GM18868 (cell line): ENCODE results near the gene CCL4.
"Not testable (repeated sequence)": the region's sequence is repeated elsewhere in the genome, so short reads cannot be mapped to it uniquely, and the experiment has no call there.

Experiments used
- ATAC-seq: cut with Tn5 transposase; IDR thresholded peaks from one replicate; pipeline ENCODE4 v1.9.1; 2021; ENCODE audit warnings: mild to moderate bottlenecking, moderate library complexity; ENCODE audit not compliant: unreplicated experiment

The CCL4 gene

GRCh38 chr17:36103401-36103975 lies at the start of gene CCL4:
Gene CCL4, plus strand, starts transcription at chr17:36103827. Its CDS starts 79 bp downstream, at chr17:36103906.
- ATAC-seq, result peak; percentile 74

DNA sequence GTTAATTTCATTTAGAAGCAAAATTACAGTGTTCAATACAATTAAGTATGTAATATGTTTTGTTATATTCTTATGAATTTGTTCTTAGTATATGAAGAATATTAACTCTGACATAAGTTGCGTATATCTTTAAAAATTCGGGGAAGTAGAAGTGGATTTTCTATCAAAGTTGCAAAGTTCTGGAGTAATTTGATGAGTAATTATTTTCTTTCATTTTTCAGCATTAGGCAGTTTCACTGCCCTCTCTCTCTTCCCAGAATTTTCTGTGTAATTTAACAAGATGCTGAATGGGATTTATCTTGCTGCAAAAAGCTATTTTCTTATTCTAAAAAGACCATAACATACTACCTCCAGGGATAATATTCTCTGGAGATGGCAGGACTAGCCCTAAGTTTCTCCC lies 48.5 kb upstream of the CCL4 start:
- ATAC-seq, result no peak

GRCh38 chr17:36055921-36056520 lies 47.6 kb upstream of the CCL4 start:
- no peak for ATAC-seq

GRCh38 chr17:36057911-36058310 lies 45.7 kb upstream of the CCL4 start:
- no peak for ATAC-seq

DNA sequence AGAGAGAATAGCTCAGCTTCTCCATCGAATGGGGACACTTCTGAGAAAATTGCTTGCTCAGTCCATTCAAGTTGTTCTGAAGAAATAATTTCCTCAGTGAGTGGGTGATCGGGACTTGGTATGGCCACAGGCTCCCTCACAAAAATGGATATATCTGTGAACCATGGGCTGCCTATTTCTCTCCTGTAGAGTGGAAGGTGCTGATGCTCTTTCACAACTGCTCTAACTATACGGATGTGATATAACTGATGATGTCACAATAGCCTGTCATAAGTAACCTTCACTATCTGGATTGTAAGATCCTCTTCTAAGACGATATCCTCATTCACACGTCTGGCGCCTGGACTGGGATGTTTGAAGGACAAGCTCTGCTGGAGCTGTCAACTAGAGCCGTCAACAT lies 44.2 kb upstream of the CCL4 start:
- no peak for ATAC-seq

- ATAC-seq, result no peak
Measured at GRCh38 chr17:36060816-36061215, 42.8 kb upstream of the CCL4 start.

GRCh38 chr17:36063786-36064541 lies 39.7 kb upstream of the CCL4 start, which contains the start of gene CCL18:
Gene CCL18, plus strand, starts transcription at chr17:36064272. Its CDS starts 71 bp downstream, at chr17:36064343.
- ATAC-seq, result no peak

- ATAC-seq, result no peak
Measured at GRCh38 chr17:36066365-36066985, 37.2 kb upstream of the CCL4 start.

GRCh38 chr17:36068524-36068923 lies 35.1 kb upstream of the CCL4 start:
- no peak for ATAC-seq

DNA sequence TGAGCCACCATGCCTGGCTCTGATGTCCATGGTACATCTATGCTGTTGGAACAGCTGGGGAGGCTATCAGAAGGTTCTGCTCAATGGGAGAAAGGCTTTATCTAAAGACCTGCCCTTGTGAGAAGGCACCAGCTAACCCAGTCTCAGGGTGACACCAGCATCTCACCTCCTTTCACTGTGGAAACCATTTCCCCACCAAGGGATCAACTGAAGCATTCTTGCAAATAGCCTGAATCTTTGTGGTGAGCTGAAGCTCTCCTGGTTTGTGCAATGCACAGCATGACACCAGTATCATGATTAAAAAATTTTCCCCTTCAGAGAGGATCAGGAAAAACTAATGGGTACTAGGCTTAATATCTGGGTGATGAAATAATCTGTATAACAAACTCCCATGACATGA lies 34.5 kb upstream of the CCL4 start:
- ATAC-seq, result no peak

GRCh38 chr17:36070427-36070826 lies 33.2 kb upstream of the CCL4 start:
- no peak for ATAC-seq

- ATAC-seq, result no peak
Measured at GRCh38 chr17:36071751-36072150, 31.9 kb upstream of the CCL4 start.

- no peak for ATAC-seq
Measured at GRCh38 chr17:36072431-36073121, 31.1 kb upstream of the CCL4 start.

DNA sequence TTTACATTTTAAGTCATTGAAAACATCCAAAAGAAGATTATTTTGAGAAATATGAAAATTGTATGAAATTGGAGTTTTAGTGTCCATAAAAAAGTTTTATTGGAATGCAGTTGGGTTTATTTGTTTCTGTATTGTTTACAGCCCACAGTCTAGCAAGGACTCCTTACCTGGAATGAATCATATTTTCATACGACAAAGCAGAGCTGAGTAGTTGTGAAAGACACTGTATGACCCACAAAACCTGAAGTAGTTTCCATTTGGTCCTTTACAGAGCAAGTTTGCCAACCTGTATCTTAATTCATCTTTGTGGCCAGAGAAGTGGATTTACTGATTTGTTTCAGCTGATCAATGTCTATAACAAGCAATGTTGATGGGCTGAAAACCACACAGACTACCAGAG lies 29.3 kb upstream of the CCL4 start:
- no peak for ATAC-seq

DNA sequence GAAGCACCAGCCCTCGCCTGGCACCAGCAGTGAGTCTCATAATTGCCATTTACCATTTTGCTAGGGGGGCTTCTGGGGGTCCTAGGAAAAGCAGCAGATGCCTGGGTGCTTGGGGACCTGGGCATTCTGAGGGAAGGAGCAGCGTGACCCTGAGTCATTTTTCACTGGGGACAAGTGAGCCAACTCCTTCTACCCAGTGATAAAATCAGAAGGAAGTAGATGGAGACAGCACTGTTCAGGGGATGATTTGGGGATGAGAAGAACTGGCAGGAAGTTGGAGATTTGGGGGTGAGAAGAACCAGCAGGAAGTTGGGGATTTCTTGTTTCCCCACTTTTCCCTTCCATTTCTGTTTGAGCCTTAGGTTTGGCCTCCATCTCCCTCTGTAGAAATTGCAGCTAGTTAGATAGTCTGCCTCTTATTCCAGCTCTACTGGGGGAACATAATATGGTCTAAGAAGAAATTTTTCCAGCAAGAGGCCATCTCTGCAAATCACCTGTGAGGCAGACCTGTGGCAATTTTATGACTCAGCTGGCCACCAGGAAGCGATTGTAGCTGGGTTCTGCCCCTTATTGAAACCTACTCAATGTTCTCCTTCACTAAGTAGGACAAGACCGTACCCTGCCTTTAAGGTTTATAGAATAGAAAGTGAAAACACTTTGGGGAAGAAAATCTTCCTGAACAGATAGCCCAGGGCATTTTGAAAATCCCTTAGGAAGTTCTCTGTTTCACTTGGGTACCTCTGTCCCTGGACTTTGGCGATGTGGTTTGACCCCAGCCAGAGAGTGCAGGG lies 21.8 kb upstream of the CCL4 start:
- peak; percentile 39 for ATAC-seq

- peak; percentile 71 for ATAC-seq
Measured at GRCh38 chr17:36082482-36083120, 21.0 kb upstream of the CCL4 start.

GRCh38 chr17:36083691-36084090 lies 19.9 kb upstream of the CCL4 start:
- not testable (repeated sequence) for ATAC-seq

DNA sequence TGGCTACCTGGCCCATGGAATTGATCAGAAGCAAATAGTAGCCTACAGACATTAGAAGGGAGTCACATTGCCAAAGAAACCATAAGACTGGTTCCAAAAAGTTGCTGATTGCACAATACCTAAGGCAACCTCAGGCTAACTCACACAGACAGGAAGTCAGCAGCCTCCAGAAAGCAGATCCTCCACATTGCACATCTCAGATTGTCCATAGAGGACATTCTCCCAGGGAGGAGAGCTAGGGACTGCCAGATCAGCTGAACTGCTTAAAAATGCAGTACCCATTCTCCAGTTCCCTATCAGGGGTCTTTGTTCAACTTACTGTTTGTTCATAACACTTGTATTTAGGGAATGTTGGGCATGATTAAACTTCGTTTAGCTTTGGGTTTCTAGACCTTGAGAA lies 17.9 kb upstream of the CCL4 start:
- ATAC-seq, result no peak

- no peak for ATAC-seq
Measured at GRCh38 chr17:36086791-36087190, 16.8 kb upstream of the CCL4 start.

DNA sequence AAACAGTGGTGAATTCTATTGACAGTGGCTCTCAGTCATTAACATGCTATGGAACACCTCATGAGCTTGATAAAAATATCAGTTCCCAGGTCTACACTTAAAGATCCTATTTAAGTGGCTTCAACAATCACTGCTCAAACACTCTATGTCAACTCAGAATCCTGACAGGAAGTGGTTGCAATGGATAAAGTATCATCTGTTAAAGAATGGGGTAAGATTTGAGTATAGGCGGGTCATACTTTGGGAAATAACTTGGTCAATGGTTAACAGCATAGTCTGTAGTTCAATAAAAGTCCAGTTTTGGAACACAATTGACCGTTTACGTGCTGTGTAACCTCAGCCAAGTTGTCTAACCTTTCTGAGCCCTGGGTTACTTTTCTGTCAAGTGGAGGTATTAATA lies 16.2 kb upstream of the CCL4 start:
- ATAC-seq, result not testable (repeated sequence)
